Lower leg skin (tissue), 4 donors: ENCODE measurements around the gene VASN. TPM values are rescaled to one million over a fixed set of nuclear protein-coding genes. Genes with fewer than 3 reads are reported as not detected.

ENCODE experiments used
- DNase-seq, 2 donors: peaks; one replicate each; pipeline ENCODE4 v3.0.0-alpha.2; 2019; ENCODE audit warnings: low spot score in 2 of 2
- H3K4me3 ChIP-seq: fragments of 200-600 bp; sonication (generic); 2 replicates; pipeline ENCODE4 v1.5.1; 2017; ENCODE audit warnings: mild to moderate bottlenecking, low read depth; ENCODE audit not compliant: poor library complexity, severe bottlenecking
- POLR2A ChIP-seq, 2 donors: fragments of 450-650 bp; IDR thresholded peaks; one replicate each; pipeline ENCODE4 v1.6.1; 2016 to 2017; ENCODE audit warnings: antibody characterized with exemption in 2 of 2, mild to moderate bottlenecking in 1 of 2, moderate library complexity in 1 of 2
- WGBS, 2 donors: methylation state at CpG; one replicate each; pipeline ENCODE4 v1.1.5; 2018; 5-methylcytosine and 5-hydroxymethylcytosine counted together
- intact Hi-C: fragments of 100-400 bp; cut with DNase I; formaldehyde crosslinking; loops from one replicate; pipeline ENCODE4 v1.15.0; 2023; ENCODE audit warnings: low total_unique reads
- total RNA-seq, 4 donors: library from RNA; depleted of rRNA; stranded (reverse); fragments of >200 nt; gene quantifications; one replicate each; pipeline ENCODE4 v1.1.0, GENCODE V29; 2016
- TF ChIP-seq, protein P1 (sequence below), 3 donors: fragments of 450-650 bp; IDR thresholded peaks; one replicate each; pipeline ENCODE4 v1.5.1; 2016; ENCODE audit warnings: antibody characterized with exemption in 3 of 3, mild to moderate bottlenecking in 3 of 3, moderate library complexity in 2 of 3

VASN gene
- total RNA-seq, 4 donors from 2014 or later, result 35.6 to 52.8 (median 46.7) TPM

DNA sequence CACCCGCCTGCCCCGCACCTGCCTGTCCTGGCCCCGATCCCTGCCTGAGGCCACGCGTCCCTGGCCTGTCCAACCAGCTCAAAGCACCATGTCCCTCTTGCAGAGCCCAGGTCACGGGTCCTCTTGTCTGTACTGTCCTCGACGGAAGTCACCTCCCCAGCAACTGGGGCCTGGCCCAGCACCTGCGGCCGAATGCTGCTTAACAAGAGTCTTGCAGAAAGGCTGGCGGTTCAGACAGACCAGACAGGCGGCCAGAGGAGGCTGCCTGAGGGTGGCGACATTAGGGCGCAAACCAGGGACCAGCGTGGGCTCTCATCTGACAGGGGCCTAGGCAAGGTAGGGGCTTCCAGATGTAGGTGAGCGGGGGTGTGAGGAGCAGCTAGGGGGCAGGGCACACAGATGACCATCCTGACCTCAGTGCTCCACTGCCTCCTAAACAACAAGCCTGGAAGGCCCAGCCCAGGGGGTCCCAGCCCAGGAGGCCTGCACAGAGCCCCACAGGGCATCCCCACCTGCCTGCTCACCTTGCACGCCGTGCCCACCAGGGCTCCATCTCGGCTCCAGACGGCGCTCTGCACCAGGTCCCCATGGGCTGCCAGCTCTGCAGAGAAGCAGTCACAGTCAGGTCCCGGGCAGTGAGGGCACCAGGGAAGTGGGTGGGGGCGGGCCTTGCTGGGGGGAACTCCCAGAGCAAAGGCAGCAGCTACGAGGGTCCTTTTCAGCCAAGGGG, 33.5 kb downstream of the VASN start:
- intact Hi-C loops, result loop anchor here (2.0 to 5.0 kb wide), 2 partner anchors 46 to 118 kb away; no protein-coding TSS in a partner anchor
- TF ChIP-seq, protein P1, sequence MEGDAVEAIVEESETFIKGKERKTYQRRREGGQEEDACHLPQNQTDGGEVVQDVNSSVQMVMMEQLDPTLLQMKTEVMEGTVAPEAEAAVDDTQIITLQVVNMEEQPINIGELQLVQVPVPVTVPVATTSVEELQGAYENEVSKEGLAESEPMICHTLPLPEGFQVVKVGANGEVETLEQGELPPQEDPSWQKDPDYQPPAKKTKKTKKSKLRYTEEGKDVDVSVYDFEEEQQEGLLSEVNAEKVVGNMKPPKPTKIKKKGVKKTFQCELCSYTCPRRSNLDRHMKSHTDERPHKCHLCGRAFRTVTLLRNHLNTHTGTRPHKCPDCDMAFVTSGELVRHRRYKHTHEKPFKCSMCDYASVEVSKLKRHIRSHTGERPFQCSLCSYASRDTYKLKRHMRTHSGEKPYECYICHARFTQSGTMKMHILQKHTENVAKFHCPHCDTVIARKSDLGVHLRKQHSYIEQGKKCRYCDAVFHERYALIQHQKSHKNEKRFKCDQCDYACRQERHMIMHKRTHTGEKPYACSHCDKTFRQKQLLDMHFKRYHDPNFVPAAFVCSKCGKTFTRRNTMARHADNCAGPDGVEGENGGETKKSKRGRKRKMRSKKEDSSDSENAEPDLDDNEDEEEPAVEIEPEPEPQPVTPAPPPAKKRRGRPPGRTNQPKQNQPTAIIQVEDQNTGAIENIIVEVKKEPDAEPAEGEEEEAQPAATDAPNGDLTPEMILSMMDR (IDR thresholded peaks at IDR 0.05), result no peak
- no peak for TF ChIP-seq POLR2A (IDR thresholded peaks at IDR 0.05)
- H3K4me3 ChIP-seq, result no peak overlapping the region
- WGBS, 2 donors, result 91 to 93% methylated on average over 24 of the region's 24 CpGs
- no peak for DNase-seq

DNA sequence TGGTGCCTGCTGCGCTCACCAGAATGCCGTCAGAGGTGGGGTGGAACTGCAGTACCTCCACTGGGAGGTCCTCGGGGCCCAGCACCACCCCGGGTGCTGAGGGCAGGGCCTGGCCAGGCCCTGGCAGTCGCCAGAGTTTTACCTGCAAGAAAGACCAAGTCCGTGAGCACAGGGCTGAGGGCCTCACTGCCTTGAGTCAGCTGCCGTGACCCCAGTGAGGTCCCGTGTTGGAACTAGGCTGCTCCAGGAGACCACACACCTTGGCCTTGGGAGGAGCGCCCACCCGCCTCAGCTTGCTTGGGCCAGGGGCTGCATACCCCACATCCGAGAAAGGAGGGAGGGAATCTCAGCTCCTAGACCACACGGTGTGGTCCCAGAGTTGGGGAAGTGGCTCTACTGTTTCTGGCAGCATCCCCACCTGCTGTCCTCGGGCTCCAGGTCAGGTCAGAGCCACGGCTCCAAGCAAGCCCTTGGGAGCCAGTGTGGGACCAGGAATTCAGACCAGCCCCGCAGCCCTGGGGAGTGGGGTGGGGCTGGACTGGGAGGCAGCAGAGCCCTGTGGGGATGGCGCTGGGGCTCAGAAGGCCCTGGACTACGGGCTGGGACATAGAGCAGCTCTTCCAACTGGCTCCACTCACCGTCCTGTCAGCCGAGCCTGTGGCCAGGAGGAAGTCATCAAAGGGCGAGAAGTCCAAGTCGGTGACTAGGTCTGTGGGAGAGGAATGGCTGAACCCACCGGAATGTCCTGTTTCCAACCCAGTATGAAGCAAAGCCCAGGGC, 36.1 kb downstream of the VASN start:
- DNase-seq, result no peak
- TF ChIP-seq, protein P1 (IDR thresholded peaks at IDR 0.05), result no peak
- no peak for TF ChIP-seq POLR2A (IDR thresholded peaks at IDR 0.05)
- H3K4me3 ChIP-seq, result no peak overlapping the region
- intact Hi-C loops, result loop anchor here (5.0 kb wide), 1 partner anchor 120 kb away; no protein-coding TSS in a partner anchor
- 94% methylated on average over 11 to 22 of the region's 22 CpGs for WGBS, 2 donors

DNA sequence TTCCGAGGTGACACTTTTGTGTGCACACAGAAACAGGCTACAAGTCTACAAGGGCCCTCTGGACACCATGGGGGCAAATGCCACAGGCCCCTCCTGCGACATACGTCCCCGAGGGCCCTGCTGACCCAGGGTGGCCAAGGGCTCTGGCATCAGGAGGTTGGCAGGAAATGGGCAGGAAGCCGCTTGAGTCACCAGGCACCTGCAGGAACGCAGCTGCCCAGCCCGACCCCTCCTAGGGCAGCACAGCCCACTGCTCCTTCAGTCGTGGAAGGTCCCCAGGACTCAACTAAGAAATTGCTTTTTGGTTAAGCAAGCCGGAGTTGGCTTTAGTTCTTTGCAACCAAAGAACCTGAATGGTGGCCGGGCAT, 36.7 kb downstream of the VASN start:
- DNase-seq, result no peak
- TF ChIP-seq POLR2A (IDR thresholded peaks at IDR 0.05), result no peak
- no peak overlapping the region for H3K4me3 ChIP-seq
- 84 to 90% methylated on average over 9 to 10 of the region's 10 CpGs for WGBS, 2 donors
- intact Hi-C loops, result loop anchor here (5.0 kb wide), 1 partner anchor 121 kb away; no protein-coding TSS in a partner anchor

DNA sequence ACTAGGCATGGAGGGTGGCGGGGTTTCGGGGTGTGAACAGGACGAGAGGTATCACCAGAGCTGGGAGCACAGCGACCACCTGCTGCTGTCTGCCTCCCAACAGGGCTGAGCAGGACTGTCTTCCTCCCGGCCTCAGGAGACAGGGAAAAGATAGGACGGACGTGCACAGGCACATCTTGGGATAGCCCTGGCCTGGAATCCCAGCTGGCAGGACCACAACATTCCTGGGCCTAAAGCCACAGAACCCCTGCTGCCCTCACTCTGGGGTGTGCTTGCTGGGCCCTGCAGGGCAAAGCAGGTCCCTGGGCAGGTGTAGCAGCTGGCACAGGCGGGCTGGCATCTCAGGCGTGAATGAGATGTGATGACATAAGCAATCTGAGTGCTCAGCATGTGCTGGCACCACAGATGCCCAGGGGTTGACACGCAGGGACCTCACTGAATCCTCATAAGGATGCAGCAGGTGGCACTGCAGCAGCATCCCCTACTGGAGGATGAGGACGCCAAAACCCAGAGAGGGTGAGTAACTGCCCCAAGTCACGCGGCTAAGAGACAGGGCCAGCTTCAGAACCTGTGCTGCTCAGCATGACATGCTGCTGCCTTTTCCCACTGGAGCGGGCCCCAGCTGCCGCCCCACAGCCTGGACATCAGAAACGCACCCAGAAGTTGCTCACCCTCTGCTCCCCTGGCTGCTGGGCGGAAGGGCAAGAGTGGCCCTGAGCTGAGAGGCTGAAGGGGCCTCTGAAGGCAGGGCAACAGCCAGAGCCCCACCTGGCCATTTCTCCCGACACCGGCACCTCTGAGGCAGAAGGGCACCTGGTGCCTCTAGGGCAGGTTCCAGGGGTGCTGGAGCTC, 37.7 kb downstream of the VASN start:
- no peak for TF ChIP-seq POLR2A (IDR thresholded peaks at IDR 0.05)
- TF ChIP-seq, protein P1 (IDR thresholded peaks at IDR 0.05), result no peak
- intact Hi-C loops, result loop anchor here (5.0 kb wide), 1 partner anchor 122 kb away; no protein-coding TSS in a partner anchor
- no peak for DNase-seq
- H3K4me3 ChIP-seq, result no peak overlapping the region
- WGBS, 2 donors, result 64 to 75% methylated on average over 13 to 19 of the region's 19 CpGs

DNA sequence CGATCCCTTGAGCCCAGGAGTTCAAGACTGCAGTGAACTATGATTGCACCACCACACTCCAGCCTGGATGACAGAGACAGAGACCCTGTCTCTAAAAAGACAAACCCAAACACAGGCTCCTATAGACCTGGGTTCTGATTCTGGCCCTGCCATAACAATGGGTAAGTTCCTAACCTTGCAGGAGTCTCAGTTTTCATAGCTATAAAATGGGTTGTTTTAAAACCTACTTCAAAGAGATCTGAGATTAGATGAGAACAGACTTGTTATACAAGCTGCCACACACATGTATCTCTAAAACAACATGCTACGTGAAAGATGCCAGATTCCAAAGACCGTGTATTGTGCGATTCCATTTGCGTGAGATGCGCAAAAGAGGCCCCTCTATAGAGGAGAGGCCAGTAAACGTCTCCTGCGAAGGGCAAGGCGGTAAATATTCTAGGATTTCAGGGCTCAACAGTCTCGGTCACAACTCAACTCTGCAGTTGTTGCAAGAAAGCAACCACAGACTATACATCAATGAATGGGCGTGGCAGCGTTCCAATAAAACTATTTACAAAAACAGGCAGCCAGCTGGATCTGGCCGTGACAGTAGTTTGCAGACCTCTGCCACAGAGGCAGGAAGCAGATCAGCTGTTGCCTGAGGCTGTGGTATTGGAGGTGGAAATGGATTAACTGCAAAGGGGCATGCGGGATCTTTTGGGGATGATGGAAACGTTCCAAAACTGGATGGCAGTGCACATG, 38.9 kb downstream of the VASN start:
- 74% methylated on average over 15 of the region's 15 CpGs for WGBS, 2 donors
- no peak for DNase-seq
- TF ChIP-seq, protein P1 (IDR thresholded peaks at IDR 0.05), result no peak
- no peak for TF ChIP-seq POLR2A (IDR thresholded peaks at IDR 0.05)
- intact Hi-C loops, result no loop called here
- H3K4me3 ChIP-seq, result no peak overlapping the region
